ENCODE data around the gene PNPLA8.

The PNPLA8 gene

GRCh38 chr7:108464743-108465142 is 61.2 kb downstream of the PNPLA8 start:
- no peak for DNase-seq

- no peak for DNase-seq
These were observed 62.3 kb downstream of the PNPLA8 start for GRCh38 chr7:108463613-108464012.

- peak; percentile 32 for DNase-seq
These were observed 64.1 kb downstream of the PNPLA8 start for GRCh38 chr7:108461840-108462239.

GRCh38 chr7:108460964-108461363 is 65.0 kb downstream of the PNPLA8 start:
- no peak for DNase-seq

GRCh38 chr7:108459922-108460551 is 65.9 kb downstream of the PNPLA8 start:
- DNase-seq: peak; percentile 83

GRCh38 chr7:108457871-108458270 is 68.1 kb downstream of the PNPLA8 start:
- no peak for DNase-seq

- no peak for DNase-seq
These were observed 68.9 kb downstream of the PNPLA8 start for GRCh38 chr7:108456845-108457540.

GRCh38 chr7:108455998-108456677 is 69.8 kb downstream of the PNPLA8 start, which contains the start of gene NRCAM:
NRCAM (minus strand) TSS chr7:108456436; CDS start chr7:108240064, 216,372 bp downstream.
- DNase-seq: peak; percentile 98

GRCh38 chr7:108455551-108455997 is 70.4 kb downstream of the PNPLA8 start:
- DNase-seq: peak; percentile 82

GRCh38 chr7:108454674-108455550 is 71.0 kb downstream of the PNPLA8 start:
- DNase-seq: peak; percentile 76

GRCh38 chr7:108454317-108454673 is 71.6 kb downstream of the PNPLA8 start:
- DNase-seq: no peak

- no peak for DNase-seq
These were observed 72.6 kb downstream of the PNPLA8 start for GRCh38 chr7:108453320-108453719.

GRCh38 chr7:108452707-108453106 is 73.2 kb downstream of the PNPLA8 start:
- peak; percentile 77 for DNase-seq

GRCh38 chr7:108451296-108451848 is 74.6 kb downstream of the PNPLA8 start:
- peak; percentile 72 for DNase-seq

- no peak for DNase-seq
These were observed 75.8 kb downstream of the PNPLA8 start for GRCh38 chr7:108450160-108450559.

GRCh38 chr7:108449521-108449920 is 76.4 kb downstream of the PNPLA8 start:
- DNase-seq: no peak

- DNase-seq: peak; percentile 47
These were observed 77.1 kb downstream of the PNPLA8 start for GRCh38 chr7:108448584-108449505.

GRCh38 chr7:108442039-108442568 is 83.8 kb downstream of the PNPLA8 start:
- DNase-seq: peak; percentile 100

GRCh38 chr7:108441392-108441955 is 84.5 kb downstream of the PNPLA8 start:
- peak; percentile 63 for DNase-seq

- peak; percentile 41 for DNase-seq
These were observed 85.3 kb downstream of the PNPLA8 start for GRCh38 chr7:108440613-108441012.

- peak; percentile 35 for DNase-seq
These were observed 89.0 kb downstream of the PNPLA8 start for GRCh38 chr7:108436906-108437305.
